Gastrocnemius medialis (tissue), 4 donors: Measurements from ENCODE around the gene THSD7A. TPM values are rescaled to one million over a fixed set of nuclear protein-coding genes. Genes with fewer than 3 reads are reported as not detected.

Experiments
- ATAC-seq, 2 donors: fragments of 150-250 bp; one replicate each; pipeline ENCODE4 v1.9.1; 2016
- DNase-seq, 2 donors: peaks; one replicate each; pipeline ENCODE4 v3.0.0-alpha.2; 2019
- H3K27ac ChIP-seq, 4 donors: fragments of 200-600 bp; sonication (generic); 1 replicate in 1 of 4; 2 replicates in 3 of 4; pipeline ENCODE4 v1.5.1; 2016 to 2018; ENCODE audit warnings: mild to moderate bottlenecking in 2 of 4, moderate library complexity in 1 of 4
- H3K27me3 ChIP-seq, 3 donors: fragments of 200-600 bp; sonication (generic) in 2 of 3; 1 replicate in 1 of 3; 2 replicates in 2 of 3; pipeline versions ENCODE4 v1.5.1 to v1.6.0; 2016 to 2019; ENCODE audit warnings: mild to moderate bottlenecking in 1 of 3, moderate library complexity in 1 of 3
- H3K36me3 ChIP-seq, 2 donors: fragments of 200-600 bp; sonication (generic) in 1 of 2; one replicate each; pipeline ENCODE4 v1.5.1; 2017 to 2018
- H3K4me1 ChIP-seq, 2 donors: fragments of 200-600 bp; sonication (generic) in 1 of 2; one replicate each; pipeline ENCODE4 v1.5.1; 2016 to 2017; ENCODE audit warnings: mild to moderate bottlenecking in 2 of 2
- H3K4me3 ChIP-seq, 4 donors: fragments of 200-600 bp; sonication (generic) in 3 of 4; 1 replicate in 1 of 4; 2 replicates in 3 of 4; pipeline ENCODE4 v1.5.1; 2016 to 2019; ENCODE audit warnings: mild to moderate bottlenecking in 2 of 4
- H3K9me3 ChIP-seq, 3 donors: fragments of 200-600 bp; sonication (generic) in 2 of 3; 1 replicate in 1 of 3; 2 replicates in 2 of 3; pipeline ENCODE4 v1.5.1; 2016 to 2019
- POLR2A ChIP-seq, 2 donors: fragments of 450-650 bp; IDR thresholded peaks; one replicate each; pipeline ENCODE4 v1.6.1; 2017; ENCODE audit warnings: antibody characterized with exemption in 2 of 2, mild to moderate bottlenecking in 2 of 2, moderate library complexity in 2 of 2
- in situ Hi-C, 4 donors: fragments of 200-750 bp; cut with MboI; loops; one replicate each; pipeline versions ENCODE4 v1.15.0 to v1.8.0; 2017; ENCODE audit warnings: low sequenced_read_pairs in 4 of 4
- intact Hi-C: fragments of 100-400 bp; cut with DNase I; formaldehyde crosslinking; loops from one replicate; pipeline ENCODE4 v1.15.1; 2023; ENCODE audit warnings: low total_unique reads
- total RNA-seq, 4 donors: library from RNA; depleted of rRNA; stranded (reverse); fragments of >200 nt; gene quantifications; one replicate each; pipeline versions ENCODE4 v1.1.0 to v1.2.3, GENCODE V29; 2016
- TF ChIP-seq, protein P1 (sequence below), 5 experiments: fragments of 450-650 bp in 3 of 5; fragments of 200-600 bp in 2 of 5; sonication (generic) in 2 of 5; IDR thresholded peaks in 4 of 5; conservative IDR thresholded peaks in 1 of 5; 1 replicate in 4 of 5; 2 replicates in 1 of 5; pipeline ENCODE4 v1.5.1; 2016 to 2019; ENCODE audit warnings: antibody characterized with exemption in 5 of 5, mild to moderate bottlenecking in 3 of 5, moderate library complexity in 3 of 5

Gene THSD7A
- total RNA-seq, 4 donors from 2014 or later = 0.36 to 0.78 (median 0.66) TPM

DNA sequence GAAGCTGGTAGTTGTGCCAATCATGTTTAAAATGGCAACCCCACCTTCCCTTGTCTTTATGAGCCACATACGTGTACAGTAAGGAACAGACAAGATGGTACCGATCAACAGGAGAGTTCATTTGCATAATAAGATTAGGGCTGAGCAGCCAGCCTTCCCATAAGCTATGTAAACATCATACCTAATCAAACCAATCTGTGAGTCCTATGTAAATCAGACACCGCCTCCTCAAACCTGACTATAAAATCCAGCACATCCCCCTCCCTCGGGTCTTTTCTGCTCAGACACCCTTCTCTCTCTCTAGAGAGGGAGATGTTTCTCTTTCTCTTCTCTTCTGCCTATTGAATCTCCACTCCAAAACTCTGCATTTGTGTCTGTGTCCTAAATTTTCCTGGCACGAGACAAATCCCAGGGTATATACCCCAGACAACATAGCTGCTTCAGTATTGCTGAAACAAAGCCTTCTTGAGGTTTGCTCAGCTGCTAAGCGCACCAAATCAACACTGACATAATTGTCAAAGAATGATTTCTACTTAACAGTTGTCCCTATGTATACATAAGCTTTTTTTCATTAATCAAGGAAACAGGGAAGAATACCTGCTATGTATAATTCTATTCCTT is 279.2 kb downstream of the THSD7A start:
- ATAC-seq (no peak), DNase-seq (no peak)
- H3K4me1 ChIP-seq = no peaks in the 10 kb centered on the region
- no peaks in the 10 kb centered on the region for H3K36me3 ChIP-seq
- no peaks in the 10 kb centered on the region for H3K27me3 ChIP-seq
- no peak for TF ChIP-seq POLR2A (IDR thresholded peaks at IDR 0.05)
- no peaks in the 10 kb centered on the region for H3K9me3 ChIP-seq
- in situ Hi-C loops (no loop called here), intact Hi-C loops (no loop called here)
- H3K27ac ChIP-seq = no peak overlapping the region
- no peak overlapping the region for H3K4me3 ChIP-seq

DNA sequence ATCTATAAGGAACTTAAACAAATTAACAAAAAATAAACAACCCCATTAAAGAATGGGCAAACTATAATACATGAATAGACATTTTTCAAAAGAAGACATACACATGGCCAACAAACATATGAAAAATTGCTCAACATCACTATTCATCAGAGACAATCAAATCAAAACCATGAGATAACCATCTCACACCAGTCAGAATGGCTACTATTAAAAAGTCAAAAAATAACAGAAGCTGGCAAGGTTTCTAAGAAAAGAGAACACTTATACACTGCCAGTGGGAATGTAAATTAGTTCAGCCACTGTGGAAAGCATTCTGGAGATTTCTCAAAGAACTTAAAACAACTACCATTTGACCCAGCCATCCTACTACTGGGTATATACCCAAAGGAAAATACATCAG is 280.5 kb downstream of the THSD7A start:
- H3K9me3 ChIP-seq = no peaks in the 10 kb centered on the region
- no peak overlapping the region for H3K4me3 ChIP-seq
- no peaks in the 10 kb centered on the region for H3K36me3 ChIP-seq
- H3K27ac ChIP-seq = no peak overlapping the region
- in situ Hi-C loops (no loop called here), intact Hi-C loops (no loop called here)
- TF ChIP-seq, protein P1, sequence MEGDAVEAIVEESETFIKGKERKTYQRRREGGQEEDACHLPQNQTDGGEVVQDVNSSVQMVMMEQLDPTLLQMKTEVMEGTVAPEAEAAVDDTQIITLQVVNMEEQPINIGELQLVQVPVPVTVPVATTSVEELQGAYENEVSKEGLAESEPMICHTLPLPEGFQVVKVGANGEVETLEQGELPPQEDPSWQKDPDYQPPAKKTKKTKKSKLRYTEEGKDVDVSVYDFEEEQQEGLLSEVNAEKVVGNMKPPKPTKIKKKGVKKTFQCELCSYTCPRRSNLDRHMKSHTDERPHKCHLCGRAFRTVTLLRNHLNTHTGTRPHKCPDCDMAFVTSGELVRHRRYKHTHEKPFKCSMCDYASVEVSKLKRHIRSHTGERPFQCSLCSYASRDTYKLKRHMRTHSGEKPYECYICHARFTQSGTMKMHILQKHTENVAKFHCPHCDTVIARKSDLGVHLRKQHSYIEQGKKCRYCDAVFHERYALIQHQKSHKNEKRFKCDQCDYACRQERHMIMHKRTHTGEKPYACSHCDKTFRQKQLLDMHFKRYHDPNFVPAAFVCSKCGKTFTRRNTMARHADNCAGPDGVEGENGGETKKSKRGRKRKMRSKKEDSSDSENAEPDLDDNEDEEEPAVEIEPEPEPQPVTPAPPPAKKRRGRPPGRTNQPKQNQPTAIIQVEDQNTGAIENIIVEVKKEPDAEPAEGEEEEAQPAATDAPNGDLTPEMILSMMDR (IDR thresholded peaks at IDR 0.05 in 4 of 5, conservative IDR thresholded peaks at IDR 0.05 in 1 of 5) = no peak
- no peaks in the 10 kb centered on the region for H3K27me3 ChIP-seq
- H3K4me1 ChIP-seq = no peaks in the 10 kb centered on the region
- no peak for DNase-seq
- no peak for ATAC-seq

- DNase-seq = no peak
- H3K4me3 ChIP-seq = no peak overlapping the region
- H3K27me3 ChIP-seq = no peaks in the 10 kb centered on the region
- ATAC-seq = no peak
- intact Hi-C loops (no loop called here), in situ Hi-C loops (no loop called here)
- no peaks in the 10 kb centered on the region for H3K4me1 ChIP-seq
- no peaks in the 10 kb centered on the region for H3K9me3 ChIP-seq
- no peaks in the 10 kb centered on the region for H3K36me3 ChIP-seq
- no peak overlapping the region for H3K27ac ChIP-seq
- TF ChIP-seq, protein P1 (IDR thresholded peaks at IDR 0.05 in 4 of 5, conservative IDR thresholded peaks at IDR 0.05 in 1 of 5) = no peak
- no peak for TF ChIP-seq POLR2A (IDR thresholded peaks at IDR 0.05)
Measured at GRCh38 chr7:11548532-11548931, 283.5 kb downstream of the THSD7A start.

GRCh38 chr7:11541330-11541729 is 290.7 kb downstream of the THSD7A start:
- Histone ChIP-seq H3K36me3 (no peaks in the 10 kb centered on the region), H3K27me3 (no peaks in the 10 kb centered on the region), H3K9me3 (no peaks in the 10 kb centered on the region), H3K27ac (no peak overlapping the region), H3K4me1 (no peaks in the 10 kb centered on the region), H3K4me3 (no peak overlapping the region)
- TF ChIP-seq POLR2A (IDR thresholded peaks at IDR 0.05) = no peak
- TF ChIP-seq, protein P1 (IDR thresholded peaks at IDR 0.05 in 4 of 5, conservative IDR thresholded peaks at IDR 0.05 in 1 of 5) = no peak
- no peak for ATAC-seq
- intact Hi-C loops = no loop called here
- in situ Hi-C loops = no loop called here
- no peak for DNase-seq

DNA sequence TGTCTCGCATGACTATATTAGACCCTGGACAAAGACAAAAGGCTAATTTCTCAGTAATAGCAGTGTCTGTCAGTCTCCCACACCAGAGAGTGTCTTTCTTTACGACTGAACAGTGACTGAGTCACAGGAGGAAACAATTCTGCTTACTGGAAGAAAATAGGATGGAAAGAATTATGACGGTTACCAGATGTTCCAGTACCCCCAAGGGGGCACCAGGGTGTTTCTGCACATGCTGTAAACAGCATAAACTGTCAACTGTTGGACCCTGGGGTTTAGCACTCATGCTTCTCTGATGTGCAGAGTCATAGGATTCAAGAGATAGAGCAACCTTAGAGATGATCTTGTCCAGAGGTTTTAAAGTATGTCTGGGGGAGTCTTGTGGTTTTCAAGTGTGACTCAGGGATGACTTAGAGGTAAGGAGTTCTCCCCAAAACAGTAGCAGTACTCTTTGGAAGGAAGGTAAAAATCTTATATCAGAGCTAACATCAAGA is 291.7 kb downstream of the THSD7A start:
- Histone ChIP-seq H3K4me3 (no peak overlapping the region), H3K9me3 (no peaks in the 10 kb centered on the region), H3K27ac (peak overlapping the region in 2 of 4 donors; percentile 20 to 45), H3K36me3 (no peaks in the 10 kb centered on the region), H3K4me1 (no peaks in the 10 kb centered on the region), H3K27me3 (no peaks in the 10 kb centered on the region)
- DNase-seq = peak; percentile 22 to 35
- TF ChIP-seq, protein P1 (IDR thresholded peaks at IDR 0.05 in 4 of 5, conservative IDR thresholded peaks at IDR 0.05 in 1 of 5) = no peak
- TF ChIP-seq POLR2A (IDR thresholded peaks at IDR 0.05) = no peak
- in situ Hi-C loops (no loop called here), intact Hi-C loops (no loop called here)
- ATAC-seq = peak; percentile 73 to 80
